Measurements from ENCODE around the gene ELK4.

- TF ChIP-seq, protein P1, sequence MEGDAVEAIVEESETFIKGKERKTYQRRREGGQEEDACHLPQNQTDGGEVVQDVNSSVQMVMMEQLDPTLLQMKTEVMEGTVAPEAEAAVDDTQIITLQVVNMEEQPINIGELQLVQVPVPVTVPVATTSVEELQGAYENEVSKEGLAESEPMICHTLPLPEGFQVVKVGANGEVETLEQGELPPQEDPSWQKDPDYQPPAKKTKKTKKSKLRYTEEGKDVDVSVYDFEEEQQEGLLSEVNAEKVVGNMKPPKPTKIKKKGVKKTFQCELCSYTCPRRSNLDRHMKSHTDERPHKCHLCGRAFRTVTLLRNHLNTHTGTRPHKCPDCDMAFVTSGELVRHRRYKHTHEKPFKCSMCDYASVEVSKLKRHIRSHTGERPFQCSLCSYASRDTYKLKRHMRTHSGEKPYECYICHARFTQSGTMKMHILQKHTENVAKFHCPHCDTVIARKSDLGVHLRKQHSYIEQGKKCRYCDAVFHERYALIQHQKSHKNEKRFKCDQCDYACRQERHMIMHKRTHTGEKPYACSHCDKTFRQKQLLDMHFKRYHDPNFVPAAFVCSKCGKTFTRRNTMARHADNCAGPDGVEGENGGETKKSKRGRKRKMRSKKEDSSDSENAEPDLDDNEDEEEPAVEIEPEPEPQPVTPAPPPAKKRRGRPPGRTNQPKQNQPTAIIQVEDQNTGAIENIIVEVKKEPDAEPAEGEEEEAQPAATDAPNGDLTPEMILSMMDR (IDR thresholded peaks at IDR 0.05), result no peak
- no peak for TF ChIP-seq EZH2phosphoT487 (IDR thresholded peaks at IDR 0.05)
Measured at GRCh38 chr1:205598841-205599668, 32.8 kb downstream of the ELK4 start.
